Measurements from ENCODE around the gene RRAS2.

RRAS2 gene

DNA sequence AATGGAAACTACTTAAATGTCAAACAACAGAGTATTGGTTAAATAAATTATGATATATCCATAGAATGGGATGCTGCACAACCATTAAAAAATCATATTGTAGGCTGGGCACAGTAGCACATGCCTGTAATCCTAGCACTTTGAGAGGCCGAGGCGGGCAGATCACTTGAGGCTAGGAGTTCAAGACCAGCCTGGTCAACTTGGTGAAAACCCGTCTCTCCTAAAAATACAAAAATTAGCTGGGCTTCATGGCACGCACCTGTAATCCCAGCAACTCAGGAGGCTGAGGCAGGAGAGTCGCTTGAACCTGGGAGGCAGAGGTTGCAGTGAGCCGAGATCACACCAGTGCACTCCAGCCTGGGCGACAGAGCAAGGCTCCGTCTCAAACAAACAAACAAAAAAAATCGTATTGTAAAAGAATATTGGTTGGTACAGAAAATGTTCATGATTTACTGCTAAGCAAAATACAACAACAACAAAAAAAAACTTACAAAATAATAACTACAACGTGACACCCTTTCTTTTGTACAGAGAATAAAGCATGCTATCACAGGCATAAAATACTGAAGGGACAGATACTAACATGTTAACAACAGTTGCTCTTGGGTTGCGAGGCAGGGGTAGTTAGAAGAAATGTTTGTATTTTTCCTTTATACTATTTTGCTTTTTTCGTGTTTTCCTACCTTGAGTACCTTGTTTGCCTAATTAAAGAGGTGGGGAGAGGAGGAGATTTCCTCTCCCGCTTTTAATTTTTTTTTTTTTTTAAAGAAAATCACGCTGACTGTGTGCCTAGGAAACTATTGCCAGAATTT is 21.3 kb upstream of the RRAS2 start:
- no peak for DNase-seq (ENCODE audit: low read depth)
- H3K4me3 ChIP-seq (ENCODE audit: low read length) = peak overlapping the region; percentile 57

GRCh38 chr11:14378171-14378570 is 19.2 kb upstream of the RRAS2 start:
- no peak overlapping the region for H3K4me3 ChIP-seq (ENCODE audit: low read length)
- DNase-seq (ENCODE audit: low read depth) = no peak
- TF ChIP-seq, protein P1, sequence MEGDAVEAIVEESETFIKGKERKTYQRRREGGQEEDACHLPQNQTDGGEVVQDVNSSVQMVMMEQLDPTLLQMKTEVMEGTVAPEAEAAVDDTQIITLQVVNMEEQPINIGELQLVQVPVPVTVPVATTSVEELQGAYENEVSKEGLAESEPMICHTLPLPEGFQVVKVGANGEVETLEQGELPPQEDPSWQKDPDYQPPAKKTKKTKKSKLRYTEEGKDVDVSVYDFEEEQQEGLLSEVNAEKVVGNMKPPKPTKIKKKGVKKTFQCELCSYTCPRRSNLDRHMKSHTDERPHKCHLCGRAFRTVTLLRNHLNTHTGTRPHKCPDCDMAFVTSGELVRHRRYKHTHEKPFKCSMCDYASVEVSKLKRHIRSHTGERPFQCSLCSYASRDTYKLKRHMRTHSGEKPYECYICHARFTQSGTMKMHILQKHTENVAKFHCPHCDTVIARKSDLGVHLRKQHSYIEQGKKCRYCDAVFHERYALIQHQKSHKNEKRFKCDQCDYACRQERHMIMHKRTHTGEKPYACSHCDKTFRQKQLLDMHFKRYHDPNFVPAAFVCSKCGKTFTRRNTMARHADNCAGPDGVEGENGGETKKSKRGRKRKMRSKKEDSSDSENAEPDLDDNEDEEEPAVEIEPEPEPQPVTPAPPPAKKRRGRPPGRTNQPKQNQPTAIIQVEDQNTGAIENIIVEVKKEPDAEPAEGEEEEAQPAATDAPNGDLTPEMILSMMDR (conservative IDR thresholded peaks at IDR 0.05; ENCODE audit: low read length) = no peak

More for the DNA sequence above, 21.3 kb upstream of the RRAS2 start:
- TF ChIP-seq, protein P1 (conservative IDR thresholded peaks at IDR 0.05; ENCODE audit: low read length) = no peak

DNA sequence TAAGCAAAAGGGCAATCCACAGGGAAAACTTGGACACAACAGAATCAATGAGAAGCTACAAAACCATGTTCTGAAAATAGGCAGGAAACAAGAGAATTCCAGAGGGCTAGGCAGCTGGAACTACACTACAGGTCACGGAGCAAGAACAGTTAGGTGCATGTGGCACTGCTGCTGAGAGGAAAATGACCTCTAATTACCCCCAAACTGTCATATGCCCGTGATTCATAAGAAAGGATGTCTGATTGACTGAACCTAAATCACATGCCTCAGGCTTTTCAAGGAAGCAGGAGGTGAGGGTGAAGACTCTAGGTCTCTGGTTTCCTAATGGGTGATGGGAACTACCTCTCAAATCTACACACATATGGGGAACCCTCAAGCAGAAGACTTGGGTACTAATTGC is 17.9 kb upstream of the RRAS2 start:
- H3K4me3 ChIP-seq (ENCODE audit: low read length) = no peak overlapping the region
- TF ChIP-seq, protein P1 (conservative IDR thresholded peaks at IDR 0.05; ENCODE audit: low read length) = no peak
- no peak for DNase-seq (ENCODE audit: low read depth)

GRCh38 chr11:14374922-14375830 is 16.2 kb upstream of the RRAS2 start:
- H3K4me3 ChIP-seq (ENCODE audit: low read length) = no peak overlapping the region
- no peak for DNase-seq (ENCODE audit: low read depth)
- TF ChIP-seq, protein P1 (conservative IDR thresholded peaks at IDR 0.05; ENCODE audit: low read length) = no peak; the same call in 1 of the 2 replicates

DNA sequence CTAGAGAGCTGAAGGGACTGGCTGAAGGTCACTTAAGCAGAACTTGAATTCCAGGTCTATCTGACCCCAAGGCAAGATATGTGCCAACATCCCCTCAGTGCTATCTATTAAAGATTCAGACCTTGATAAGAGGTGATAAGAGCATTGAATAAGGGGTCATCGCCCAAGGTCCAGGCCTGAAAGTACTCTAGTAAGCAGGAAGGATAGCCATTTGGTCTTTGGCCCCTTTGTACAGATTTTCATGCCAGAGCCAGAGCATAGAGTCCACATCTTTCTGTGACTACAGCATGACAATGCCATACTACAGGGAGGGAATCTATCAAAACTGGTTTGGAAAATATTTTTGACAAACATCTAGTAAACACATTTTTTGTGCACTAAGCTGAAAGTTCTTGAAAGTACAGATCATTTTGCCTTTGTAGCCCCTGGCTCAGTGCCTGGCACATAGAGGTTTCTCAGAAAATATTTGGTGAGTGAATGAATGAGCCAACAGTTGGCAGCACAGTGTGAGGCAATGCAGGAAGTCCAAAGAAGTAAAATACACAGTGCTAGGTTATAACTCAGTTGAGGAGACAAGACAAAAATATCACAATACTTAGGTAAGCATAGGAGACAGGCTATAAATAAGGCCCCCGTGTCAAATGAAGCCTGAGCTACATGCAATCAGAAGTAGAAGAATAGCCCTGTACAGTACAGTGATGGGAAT is 15.1 kb upstream of the RRAS2 start:
- peak; percentile 94 for DNase-seq (ENCODE audit: low read depth)
- TF ChIP-seq, protein P1 (conservative IDR thresholded peaks at IDR 0.05; ENCODE audit: low read length) = no peak
- H3K4me3 ChIP-seq (ENCODE audit: low read length) = no peak overlapping the region

GRCh38 chr11:14372011-14372410 is 13.0 kb upstream of the RRAS2 start:
- no peak overlapping the region for H3K4me3 ChIP-seq (ENCODE audit: low read length)
- no peak for DNase-seq (ENCODE audit: low read depth)
- TF ChIP-seq, protein P1 (conservative IDR thresholded peaks at IDR 0.05; ENCODE audit: low read length) = no peak
